Suprapubic skin (tissue), 4 donors: ENCODE data around the gene SLC38A10.

Experiments
- EP300 ChIP-seq: sonication (generic); formaldehyde crosslinking; IDR thresholded peaks from one replicate; pipeline ENCODE4 v1.6.1; 2017; ENCODE audit warnings: antibody characterized with exemption
- POLR2A ChIP-seq, 2 donors: fragments of 450-650 bp; IDR thresholded peaks; one replicate each; pipeline ENCODE4 v1.6.1; 2017; ENCODE audit warnings: antibody characterized with exemption in 2 of 2, mild to moderate bottlenecking in 2 of 2, moderate library complexity in 2 of 2
- POLR2AphosphoS5 ChIP-seq, 3 donors: sonication (generic); formaldehyde crosslinking; IDR thresholded peaks; one replicate each; pipeline ENCODE4 v1.6.1; 2017; ENCODE audit warnings: antibody characterized with exemption in 3 of 3
- TF ChIP-seq, protein P1 (sequence below), 2 donors: fragments of 200-600 bp in 1 of 2; fragments of 450-650 bp in 1 of 2; sonication (generic) in 1 of 2; IDR thresholded peaks; one replicate each; pipeline ENCODE4 v1.5.1; 2016 to 2019; ENCODE audit warnings: antibody characterized with exemption in 2 of 2, mild to moderate bottlenecking in 1 of 2, moderate library complexity in 1 of 2

DNA sequence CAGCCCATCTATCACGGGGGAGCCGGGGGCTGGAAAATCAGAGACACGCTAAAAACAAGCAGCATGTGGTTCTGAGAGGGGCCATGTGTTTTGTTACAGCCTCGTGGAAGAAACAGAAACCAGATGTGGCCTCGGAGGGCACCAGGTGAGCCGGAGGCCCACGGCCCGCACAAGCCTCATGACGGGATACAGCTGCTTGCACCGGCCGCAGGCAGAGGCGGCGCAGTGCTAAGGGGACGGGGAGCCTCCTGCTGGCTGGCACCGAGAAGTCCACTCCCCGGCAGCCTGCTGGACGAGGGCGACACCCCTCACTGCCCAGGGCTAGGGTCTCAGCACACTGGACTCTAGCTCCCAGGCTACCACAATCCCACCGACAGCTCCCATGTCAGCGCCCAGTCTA is 36.8 kb downstream of the SLC38A10 start:
- TF ChIP-seq, protein P1, sequence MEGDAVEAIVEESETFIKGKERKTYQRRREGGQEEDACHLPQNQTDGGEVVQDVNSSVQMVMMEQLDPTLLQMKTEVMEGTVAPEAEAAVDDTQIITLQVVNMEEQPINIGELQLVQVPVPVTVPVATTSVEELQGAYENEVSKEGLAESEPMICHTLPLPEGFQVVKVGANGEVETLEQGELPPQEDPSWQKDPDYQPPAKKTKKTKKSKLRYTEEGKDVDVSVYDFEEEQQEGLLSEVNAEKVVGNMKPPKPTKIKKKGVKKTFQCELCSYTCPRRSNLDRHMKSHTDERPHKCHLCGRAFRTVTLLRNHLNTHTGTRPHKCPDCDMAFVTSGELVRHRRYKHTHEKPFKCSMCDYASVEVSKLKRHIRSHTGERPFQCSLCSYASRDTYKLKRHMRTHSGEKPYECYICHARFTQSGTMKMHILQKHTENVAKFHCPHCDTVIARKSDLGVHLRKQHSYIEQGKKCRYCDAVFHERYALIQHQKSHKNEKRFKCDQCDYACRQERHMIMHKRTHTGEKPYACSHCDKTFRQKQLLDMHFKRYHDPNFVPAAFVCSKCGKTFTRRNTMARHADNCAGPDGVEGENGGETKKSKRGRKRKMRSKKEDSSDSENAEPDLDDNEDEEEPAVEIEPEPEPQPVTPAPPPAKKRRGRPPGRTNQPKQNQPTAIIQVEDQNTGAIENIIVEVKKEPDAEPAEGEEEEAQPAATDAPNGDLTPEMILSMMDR (IDR thresholded peaks at IDR 0.05): no peak
- TF ChIP-seq POLR2AphosphoS5 (IDR thresholded peaks at IDR 0.05): no peak
- TF ChIP-seq EP300: no peak
- TF ChIP-seq POLR2A (IDR thresholded peaks at IDR 0.05): no peak
